ENCODE data around the gene ERGIC2. TPM values are rescaled to one million over a fixed set of nuclear protein-coding genes. Genes with fewer than 3 reads are reported as not detected.

Gene ERGIC2
- total and polyA plus RNA-seq, 10 of the 15 experiments (the other 5 are each of a cell fraction or from before 2014, with no cell fraction given), result 26.1 to 181 (median 83.9) TPM

- TF ChIP-seq ATF2 (IDR thresholded peaks at IDR 0.05; ENCODE audit: low read length) (peak; percentile 37; the same call in 1 of the 2 replicates), FOXM1 (IDR thresholded peaks at IDR 0.05; ENCODE audit: low read depth, low read length) (peak; percentile 71; the same call in 1 of the 2 replicates), ZNF217 (IDR thresholded peaks at IDR 0.05) (no peak), RUNX3 (IDR thresholded peaks at IDR 0.05; ENCODE audit: low read length) (peak; percentile 78), MTA2 (IDR thresholded peaks at IDR 0.05; ENCODE audit: low read depth) (no peak), HCFC1 (IDR thresholded peaks at IDR 0.05; ENCODE audit: low read length) (no peak), MEF2A (IDR thresholded peaks at IDR 0.05; ENCODE audit: insufficient read depth, low read depth, low read length) (0 out of 2 replicates have a peak, but pooled peaks have one; percentile 42)
These were observed 6.1 kb downstream of the ERGIC2 start (continued) for GRCh38 chr12:29374913-29375312.

GRCh38 chr12:29374012-29374411 is 7.0 kb downstream of the ERGIC2 start:
- Histone ChIP-seq H3K27me3 (replicated peaks in 1 of 2; ENCODE audit: control insufficient read depth in 2 of 2, insufficient read depth in 2 of 2, low read length in 1 of 2) (no peaks in the 10 kb centered on the region), H3K9me3 (replicated peaks; ENCODE audit: control insufficient read depth, insufficient read depth, low read length) (no peaks in the 10 kb centered on the region; the same call in 1 of the 3 replicates), H3K27ac (ENCODE audit: control insufficient read depth, insufficient read depth) (no peak overlapping the region), H3K4me1 (ENCODE audit: control insufficient read depth, insufficient read depth, low read length) (peaks cover 3% of the 10 kb centered on the region; the same call in 1 of the 2 replicates), H3K4me2 (ENCODE audit: control insufficient read depth, insufficient read depth) (no peak overlapping the region), H3K79me2 (ENCODE audit: control insufficient read depth, insufficient read depth, low read length) (peaks cover 40% of the 10 kb centered on the region), H3K9ac (ENCODE audit: control insufficient read depth, insufficient read depth, low read length) (no peak overlapping the region), H3K36me3 (ENCODE audit: control insufficient read depth in 2 of 2, insufficient read depth in 2 of 2, low read length in 1 of 2) (peaks cover 0 to 3% of the 10 kb centered on the region in 2 experiments; a peak in 1 of 4 replicates), H2AFZ (ENCODE audit: control insufficient read depth, low read depth, low read length) (no peak overlapping the region), H4K20me1 (ENCODE audit: control insufficient read depth, insufficient read depth) (no peaks in the 10 kb centered on the region), H3K4me3 (no peak overlapping the region)
- ChIA-PET SMC1A (ENCODE audit: uncharacterized antibody, unreplicated experiment) (no interaction called here), POLR2A (no interaction called here), RAD21 (ENCODE audit: unreplicated experiment) (no interaction called here), CTCF (interaction anchor here (0.6 to 1.0 kb wide), 2 partner anchors 55 to 177 kb away, joined by 3 read pairs; no protein-coding TSS in a partner anchor)
- no TSS peak for BruUV-seq (replicated peaks)
- TF ChIP-seq SMAD5 (IDR thresholded peaks at IDR 0.05; ENCODE audit: low read depth) (no peak), PML (IDR thresholded peaks at IDR 0.05; ENCODE audit: low read length) (no peak), MTA3 (IDR thresholded peaks at IDR 0.05; ENCODE audit: borderline replicate concordance, low read length) (no peak)
- FAIRE-seq (no peak), ATAC-seq (peak; percentile 48), DNase-seq (ENCODE audit: low read depth, low spot score) (no peak)
- intact Hi-C loops (cut with micrococcal nuclease; ENCODE audit: unreplicated experiment), result no loop called here
- in situ Hi-C loops (cut with MboI), result no loop called here
- 94% methylated on average over 2 of the region's 2 CpGs for WGBS (ENCODE audit: insufficient coverage, insufficient replicate concordance, low lambda C conversion rate, missing lambda C conversion rate)

All from GM12878 (cell line).